HEK293 (cell line): ENCODE results near the gene SYNCRIP.

ENCODE experiments used
- CTCF ChIA-PET: fragments of 350-600 bp; formaldehyde crosslinking; extraction: SDS; loops from one replicate; lab custom pipeline; 2021; ENCODE audit warnings: antibody characterized with exemption; lab: Yijun Ruan, JAX
- POLR2A ChIA-PET: fragments of 300-600 bp; formaldehyde crosslinking; extraction: SDS; loops from one replicate; lab custom pipeline; 2020; ENCODE audit warnings: antibody characterized with exemption, inconsistent platforms; lab: Yijun Ruan, JAX
- H3K27ac ChIP-seq: fragments of 200-500 bp; sonication (Bioruptor generic); 2 replicates; pipeline ENCODE4 v1.5.1; 2014; ENCODE audit warnings: low read depth, low read length, control low read depth, inconsistent platforms; ENCODE audit errors: extremely low read depth
- H3K36me3 ChIP-seq, 2 experiments: fragments of 200-500 bp in 1 of 2; sonication (Bioruptor generic) in 1 of 2; 1 replicate in 1 of 2; 2 replicates in 1 of 2; pipeline ENCODE4 v1.5.1; 2014 to 2017; ENCODE audit warnings: inconsistent platforms in 2 of 2, low read length in 2 of 2; ENCODE audit not compliant: control insufficient read depth in 2 of 2, insufficient read depth in 1 of 2
- H3K4me1 ChIP-seq: fragments of 200-500 bp; sonication (Bioruptor generic); 2 replicates; pipeline ENCODE4 v1.5.1; 2014; ENCODE audit warnings: mild to moderate bottlenecking, low read length, inconsistent platforms; ENCODE audit not compliant: control insufficient read depth, insufficient read depth
- H3K4me3 ChIP-seq: 2 replicates; pipeline ENCODE4 v1.5.1; 2011; ENCODE audit warnings: low read depth, mild to moderate bottlenecking, control low read depth, low read length, moderate library complexity
- H3K9me3 ChIP-seq: fragments of 200-500 bp; sonication (Bioruptor generic); 2 replicates; pipeline ENCODE4 v1.5.1; 2014; ENCODE audit warnings: low read depth, low read length, inconsistent platforms; ENCODE audit not compliant: control insufficient read depth, insufficient read depth
- HOXC10 ChIP-seq: sonication (generic); formaldehyde crosslinking; IDR thresholded peaks from 2 replicates; pipeline ENCODE4 v1.8.1; 2023; ENCODE audit warnings: mild to moderate bottlenecking, missing genetic modification reagents
- KLF10 ChIP-seq: fragments of 450-650 bp; IDR thresholded peaks from 2 replicates; pipeline ENCODE4 v1.5.1; 2018; ENCODE audit warnings: missing biosample characterization, mild to moderate bottlenecking, missing genetic modification characterization
- KLF9 ChIP-seq: fragments of 450-650 bp; formaldehyde crosslinking; IDR thresholded peaks from 2 replicates; pipeline ENCODE4 v1.5.1; 2016; ENCODE audit warnings: missing biosample characterization, missing genetic modification characterization, low read depth
- PRDM1 ChIP-seq: fragments of 450-650 bp; formaldehyde crosslinking; IDR thresholded peaks from 2 replicates; pipeline ENCODE4; 2016; ENCODE audit warnings: missing biosample characterization, missing genetic modification characterization
- SETDB1 ChIP-seq: IDR thresholded peaks from one replicate; pipeline ENCODE4 v1.6.1; 2017; ENCODE audit warnings: mild to moderate bottlenecking, low read length, moderate library complexity, mixed read lengths; ENCODE audit not compliant: insufficient read length
- ZBTB17 ChIP-seq: fragments of 450-650 bp; formaldehyde crosslinking; IDR thresholded peaks from 2 replicates; pipeline ENCODE4 v1.5.1; 2016; ENCODE audit warnings: missing biosample characterization, missing genetic modification characterization
- ZBTB48 ChIP-seq: fragments of 450-650 bp; formaldehyde crosslinking; IDR thresholded peaks from 2 replicates; pipeline ENCODE4 v1.5.1; 2016; ENCODE audit warnings: missing biosample characterization, missing genetic modification characterization
- ZNF146 ChIP-seq: fragments of 450-650 bp; formaldehyde crosslinking; IDR thresholded peaks from 2 replicates; pipeline ENCODE4 v1.5.1; 2016; ENCODE audit warnings: missing biosample characterization, missing genetic modification characterization
- ZNF175 ChIP-seq: fragments of 450-650 bp; formaldehyde crosslinking; IDR thresholded peaks from 2 replicates; pipeline ENCODE4 v1.5.1; 2016; ENCODE audit warnings: missing biosample characterization, missing genetic modification characterization
- ZNF341 ChIP-seq: fragments of 450-650 bp; formaldehyde crosslinking; IDR thresholded peaks from 2 replicates; pipeline ENCODE4; 2016; ENCODE audit warnings: low read depth, missing biosample characterization, missing genetic modification characterization
- ZNF426 ChIP-seq: fragments of 450-650 bp; formaldehyde crosslinking; IDR thresholded peaks from 2 replicates; pipeline ENCODE4 v1.5.1; 2017; ENCODE audit warnings: missing biosample characterization, missing genetic modification characterization, mild to moderate bottlenecking, inconsistent platforms, moderate library complexity
- ZNF433 ChIP-seq: fragments of 450-650 bp; formaldehyde crosslinking; IDR thresholded peaks from 2 replicates; pipeline ENCODE4 v1.5.1; 2016; ENCODE audit warnings: missing biosample characterization, missing genetic modification characterization, low read depth
- ZNF521 ChIP-seq: fragments of 450-650 bp; formaldehyde crosslinking; IDR thresholded peaks from 2 replicates; pipeline ENCODE4 v1.5.1; 2017; ENCODE audit warnings: missing biosample characterization, mild to moderate bottlenecking, missing genetic modification characterization
- ZNF548 ChIP-seq: fragments of 450-650 bp; formaldehyde crosslinking; IDR thresholded peaks from 2 replicates; pipeline ENCODE4 v1.5.1; 2016; ENCODE audit warnings: missing biosample characterization, missing genetic modification characterization
- ZNF558 ChIP-seq: fragments of 450-650 bp; formaldehyde crosslinking; IDR thresholded peaks from 2 replicates; pipeline ENCODE4 v1.5.1; 2016; ENCODE audit warnings: missing biosample characterization, missing genetic modification characterization
- ZNF660 ChIP-seq: fragments of 450-650 bp; IDR thresholded peaks from 2 replicates; pipeline ENCODE4 v1.5.1; 2018; ENCODE audit warnings: missing biosample characterization, mild to moderate bottlenecking, missing genetic modification characterization
- ZNF664 ChIP-seq: fragments of 450-650 bp; formaldehyde crosslinking; IDR thresholded peaks from 2 replicates; pipeline ENCODE4 v1.5.1; 2016; ENCODE audit warnings: missing biosample characterization, missing genetic modification characterization
- ZNF701 ChIP-seq: fragments of 450-650 bp; formaldehyde crosslinking; IDR thresholded peaks from 2 replicates; pipeline ENCODE4 v1.5.1; 2016; ENCODE audit warnings: missing biosample characterization, missing genetic modification characterization
- ZNF785 ChIP-seq: fragments of 450-650 bp; formaldehyde crosslinking; IDR thresholded peaks from 2 replicates; pipeline ENCODE4 v1.5.1; 2016; ENCODE audit warnings: missing biosample characterization, missing genetic modification characterization
- ZXDB ChIP-seq: fragments of 450-650 bp; formaldehyde crosslinking; IDR thresholded peaks from 2 replicates; pipeline ENCODE4 v1.5.1; 2016; ENCODE audit warnings: missing biosample characterization, missing genetic modification characterization
- TF ChIP-seq, protein P1 (sequence below): fragments of 450-650 bp; IDR thresholded peaks from 2 replicates; pipeline ENCODE4 v1.5.1; 2018; ENCODE audit warnings: missing biosample characterization, mild to moderate bottlenecking, missing genetic modification characterization
- TF ChIP-seq, protein P2 (sequence below): fragments of 450-650 bp; formaldehyde crosslinking; IDR thresholded peaks from 2 replicates; pipeline ENCODE4 v1.5.1; 2016; ENCODE audit warnings: missing biosample characterization, missing genetic modification characterization
- TF ChIP-seq, protein P3 (sequence below): fragments of 450-650 bp; formaldehyde crosslinking; IDR thresholded peaks from 2 replicates; pipeline ENCODE4 v1.5.1; 2016; ENCODE audit warnings: missing biosample characterization, missing genetic modification characterization
- TF ChIP-seq, protein P4 (sequence below): fragments of 450-650 bp; formaldehyde crosslinking; IDR thresholded peaks from 2 replicates; pipeline ENCODE4 v1.5.1; 2016; ENCODE audit warnings: missing biosample characterization, missing genetic modification characterization, borderline replicate concordance
- TF ChIP-seq, protein P5 (sequence below): fragments of 450-650 bp; formaldehyde crosslinking; IDR thresholded peaks from 2 replicates; pipeline ENCODE4 v1.5.1; 2016; ENCODE audit warnings: missing biosample characterization, missing genetic modification characterization

Gene SYNCRIP

DNA sequence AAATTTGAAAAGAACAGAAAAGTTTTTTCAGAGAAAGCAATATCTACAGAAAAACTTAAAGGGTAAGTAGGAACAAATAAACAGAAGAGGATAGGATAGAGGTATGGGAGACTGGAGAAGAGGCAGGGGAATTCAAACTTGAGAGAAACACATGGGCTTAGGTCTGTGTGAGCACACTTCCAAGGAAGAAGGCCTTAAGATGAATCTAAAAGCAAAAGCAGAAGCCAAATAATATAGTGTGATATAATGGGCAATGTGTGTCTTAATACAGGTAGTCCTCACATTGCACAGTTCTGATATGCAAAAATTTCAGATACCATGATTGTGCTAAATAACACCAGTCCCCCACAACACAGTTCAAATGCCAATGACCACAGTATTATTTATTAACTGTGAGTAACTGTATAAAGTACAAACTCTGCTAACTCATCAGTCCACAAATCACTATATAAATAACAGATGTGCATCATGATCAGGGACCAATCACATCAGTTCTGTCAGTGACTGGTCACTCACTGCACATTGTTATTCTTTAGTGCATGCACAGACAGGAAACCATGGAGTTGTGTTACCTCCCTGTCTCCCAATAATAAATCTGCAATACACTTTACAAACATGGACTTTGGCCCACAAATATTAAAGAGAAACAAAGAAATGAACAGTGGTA lies 67.6 kb downstream of the SYNCRIP start:
- peaks cover 3 to 7% of the 10 kb centered on the region in 2 experiments; a peak in 2 of 3 replicates for H3K36me3 ChIP-seq
- H3K4me1 ChIP-seq, result peaks cover 7% of the 10 kb centered on the region
- ChIA-PET CTCF (no interaction called here), POLR2A (no interaction called here)
- no peak overlapping the region for H3K4me3 ChIP-seq
- H3K9me3 ChIP-seq, result no peaks in the 10 kb centered on the region
- no peak for TF ChIP-seq ZNF175 (tag by site-specific recombination)
- no peak for TF ChIP-seq ZNF558 (tag by site-specific recombination)
- TF ChIP-seq, protein P1, sequence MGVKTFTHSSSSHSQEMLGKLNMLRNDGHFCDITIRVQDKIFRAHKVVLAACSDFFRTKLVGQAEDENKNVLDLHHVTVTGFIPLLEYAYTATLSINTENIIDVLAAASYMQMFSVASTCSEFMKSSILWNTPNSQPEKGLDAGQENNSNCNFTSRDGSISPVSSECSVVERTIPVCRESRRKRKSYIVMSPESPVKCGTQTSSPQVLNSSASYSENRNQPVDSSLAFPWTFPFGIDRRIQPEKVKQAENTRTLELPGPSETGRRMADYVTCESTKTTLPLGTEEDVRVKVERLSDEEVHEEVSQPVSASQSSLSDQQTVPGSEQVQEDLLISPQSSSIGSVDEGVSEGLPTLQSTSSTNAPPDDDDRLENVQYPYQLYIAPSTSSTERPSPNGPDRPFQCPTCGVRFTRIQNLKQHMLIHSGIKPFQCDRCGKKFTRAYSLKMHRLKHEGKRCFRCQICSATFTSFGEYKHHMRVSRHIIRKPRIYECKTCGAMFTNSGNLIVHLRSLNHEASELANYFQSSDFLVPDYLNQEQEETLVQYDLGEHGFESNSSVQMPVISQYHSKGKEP (tag by site-specific recombination), result no peak
- no peak for TF ChIP-seq KLF10 (tag by site-specific recombination)
- TF ChIP-seq, protein P2, sequence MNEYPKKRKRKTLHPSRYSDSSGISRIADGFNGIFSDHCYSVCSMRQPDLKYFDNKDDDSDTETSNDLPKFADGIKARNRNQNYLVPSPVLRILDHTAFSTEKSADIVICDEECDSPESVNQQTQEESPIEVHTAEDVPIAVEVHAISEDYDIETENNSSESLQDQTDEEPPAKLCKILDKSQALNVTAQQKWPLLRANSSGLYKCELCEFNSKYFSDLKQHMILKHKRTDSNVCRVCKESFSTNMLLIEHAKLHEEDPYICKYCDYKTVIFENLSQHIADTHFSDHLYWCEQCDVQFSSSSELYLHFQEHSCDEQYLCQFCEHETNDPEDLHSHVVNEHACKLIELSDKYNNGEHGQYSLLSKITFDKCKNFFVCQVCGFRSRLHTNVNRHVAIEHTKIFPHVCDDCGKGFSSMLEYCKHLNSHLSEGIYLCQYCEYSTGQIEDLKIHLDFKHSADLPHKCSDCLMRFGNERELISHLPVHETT, result no peak
- TF ChIP-seq ZNF785 (tag by site-specific recombination), result no peak
- TF ChIP-seq, protein P3, sequence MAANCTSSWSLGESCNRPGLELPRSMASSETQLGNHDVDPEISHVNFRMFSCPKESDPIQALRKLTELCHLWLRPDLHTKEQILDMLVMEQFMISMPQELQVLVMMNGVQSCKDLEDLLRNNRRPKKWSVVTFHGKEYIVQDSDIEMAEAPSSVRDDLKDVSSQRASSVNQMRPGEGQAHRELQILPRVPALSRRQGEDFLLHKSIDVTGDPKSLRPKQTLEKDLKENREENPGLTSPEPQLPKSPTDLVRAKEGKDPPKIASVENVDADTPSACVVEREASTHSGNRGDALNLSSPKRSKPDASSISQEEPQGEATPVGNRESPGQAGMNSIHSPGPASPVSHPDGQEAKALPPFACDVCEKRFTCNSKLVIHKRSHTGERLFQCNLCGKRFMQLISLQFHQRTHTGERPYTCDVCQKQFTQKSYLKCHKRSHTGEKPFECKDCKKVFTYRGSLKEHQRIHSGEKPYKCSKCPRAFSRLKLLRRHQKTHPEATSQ (tag by site-specific recombination), result no peak
- TF ChIP-seq HOXC10 (CRISPR knock-in tag), result no peak
- no peak overlapping the region for H3K27ac ChIP-seq

DNA sequence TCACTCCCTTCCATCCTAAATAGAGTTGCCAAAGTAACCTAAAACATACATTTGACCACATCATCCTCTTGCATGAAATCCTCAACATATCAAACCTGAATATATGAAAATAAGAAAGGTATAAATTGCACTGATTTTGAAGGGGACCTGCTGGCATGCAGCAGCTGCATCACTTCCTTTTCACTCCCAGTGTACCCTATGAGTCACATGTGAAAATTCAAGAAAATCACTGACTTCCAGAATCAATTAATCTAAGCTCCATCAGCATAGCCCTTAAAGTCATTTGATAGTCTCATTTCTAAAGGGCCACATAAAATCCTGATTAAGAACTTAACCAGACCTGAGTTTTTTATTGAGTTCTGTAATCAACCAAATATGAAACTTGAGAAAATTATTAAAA lies 73.4 kb downstream of the SYNCRIP start:
- Histone ChIP-seq H3K27ac (no peak overlapping the region), H3K9me3 (no peaks in the 10 kb centered on the region), H3K4me3 (no peak overlapping the region), H3K4me1 (no peaks in the 10 kb centered on the region), H3K36me3 (peaks cover 3 to 20% of the 10 kb centered on the region in 2 experiments; a peak in 2 of 3 replicates)
- CTCF ChIA-PET, result interaction anchor here (0.6 to 1.6 kb wide), 3 partner anchors 32 to 73 kb away, joined by 3 to 4 read pairs (median 3); partner anchors contain the start of gene SYNCRIP
- TF ChIP-seq ZNF433 (tag by site-specific recombination) (no peak), ZNF660 (no peak), ZNF341 (no peak), KLF9 (tag by site-specific recombination) (no peak), PRDM1 (tag by site-specific recombination) (no peak), ZNF146 (tag by site-specific recombination) (no peak), ZBTB17 (tag by site-specific recombination) (no peak)
- POLR2A ChIA-PET, result interaction anchor here (1.2 kb wide), 1 partner anchor 24 kb away, joined by 4 read pairs; the partner anchor contains the start of gene SNX14

DNA sequence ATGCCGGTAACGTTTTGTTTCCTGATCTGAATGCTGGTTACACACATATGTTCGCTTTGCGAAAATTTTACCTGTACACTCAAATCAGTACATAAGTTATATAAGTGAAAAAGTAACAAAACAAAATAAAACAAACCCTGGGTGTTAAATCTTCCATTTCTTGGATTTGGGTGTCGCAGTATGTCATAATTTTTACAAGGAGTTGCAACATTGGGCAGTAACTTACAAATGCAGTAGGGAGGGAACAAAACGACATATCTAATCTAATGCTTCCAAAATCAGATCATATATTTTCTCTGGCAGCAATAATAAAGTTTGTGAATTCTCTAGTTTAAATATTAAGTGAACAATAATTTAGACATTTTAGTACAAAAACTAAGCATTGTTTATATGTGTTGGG lies 74.3 kb downstream of the SYNCRIP start:
- Histone ChIP-seq H3K4me3 (no peak overlapping the region), H3K4me1 (no peaks in the 10 kb centered on the region), H3K36me3 (peaks cover 3 to 22% of the 10 kb centered on the region in 2 experiments; a peak in 2 of 3 replicates), H3K27ac (no peak overlapping the region), H3K9me3 (no peaks in the 10 kb centered on the region)
- POLR2A ChIA-PET, result no interaction called here
- CTCF ChIA-PET, result no interaction called here
- TF ChIP-seq ZNF521 (tag by site-specific recombination), result no peak
- TF ChIP-seq KLF10 (tag by site-specific recombination), result no peak
- TF ChIP-seq ZNF664 (tag by site-specific recombination), result no peak
- no peak for TF ChIP-seq ZNF548
- no peak for TF ChIP-seq ZBTB48 (tag by site-specific recombination)
- TF ChIP-seq ZXDB, result no peak
- TF ChIP-seq SETDB1, result no peak
- TF ChIP-seq ZNF426, result no peak
- TF ChIP-seq, protein P4, sequence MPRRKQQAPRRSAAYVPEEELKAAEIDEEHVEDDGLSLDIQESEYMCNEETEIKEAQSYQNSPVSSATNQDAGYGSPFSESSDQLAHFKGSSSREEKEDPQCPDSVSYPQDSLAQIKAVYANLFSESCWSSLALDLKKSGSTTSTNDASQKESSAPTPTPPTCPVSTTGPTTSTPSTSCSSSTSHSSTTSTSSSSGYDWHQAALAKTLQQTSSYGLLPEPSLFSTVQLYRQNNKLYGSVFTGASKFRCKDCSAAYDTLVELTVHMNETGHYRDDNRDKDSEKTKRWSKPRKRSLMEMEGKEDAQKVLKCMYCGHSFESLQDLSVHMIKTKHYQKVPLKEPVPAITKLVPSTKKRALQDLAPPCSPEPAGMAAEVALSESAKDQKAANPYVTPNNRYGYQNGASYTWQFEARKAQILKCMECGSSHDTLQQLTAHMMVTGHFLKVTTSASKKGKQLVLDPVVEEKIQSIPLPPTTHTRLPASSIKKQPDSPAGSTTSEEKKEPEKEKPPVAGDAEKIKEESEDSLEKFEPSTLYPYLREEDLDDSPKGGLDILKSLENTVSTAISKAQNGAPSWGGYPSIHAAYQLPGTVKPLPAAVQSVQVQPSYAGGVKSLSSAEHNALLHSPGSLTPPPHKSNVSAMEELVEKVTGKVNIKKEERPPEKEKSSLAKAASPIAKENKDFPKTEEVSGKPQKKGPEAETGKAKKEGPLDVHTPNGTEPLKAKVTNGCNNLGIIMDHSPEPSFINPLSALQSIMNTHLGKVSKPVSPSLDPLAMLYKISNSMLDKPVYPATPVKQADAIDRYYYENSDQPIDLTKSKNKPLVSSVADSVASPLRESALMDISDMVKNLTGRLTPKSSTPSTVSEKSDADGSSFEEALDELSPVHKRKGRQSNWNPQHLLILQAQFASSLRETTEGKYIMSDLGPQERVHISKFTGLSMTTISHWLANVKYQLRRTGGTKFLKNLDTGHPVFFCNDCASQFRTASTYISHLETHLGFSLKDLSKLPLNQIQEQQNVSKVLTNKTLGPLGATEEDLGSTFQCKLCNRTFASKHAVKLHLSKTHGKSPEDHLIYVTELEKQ (tag by site-specific recombination), result no peak
- TF ChIP-seq ZNF701 (tag by site-specific recombination), result no peak
- TF ChIP-seq, protein P5, sequence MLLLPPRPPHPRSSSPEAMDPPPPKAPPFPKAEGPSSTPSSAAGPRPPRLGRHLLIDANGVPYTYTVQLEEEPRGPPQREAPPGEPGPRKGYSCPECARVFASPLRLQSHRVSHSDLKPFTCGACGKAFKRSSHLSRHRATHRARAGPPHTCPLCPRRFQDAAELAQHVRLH, result no peak
